ENCODE measurements around the gene ATP10A.

DNA sequence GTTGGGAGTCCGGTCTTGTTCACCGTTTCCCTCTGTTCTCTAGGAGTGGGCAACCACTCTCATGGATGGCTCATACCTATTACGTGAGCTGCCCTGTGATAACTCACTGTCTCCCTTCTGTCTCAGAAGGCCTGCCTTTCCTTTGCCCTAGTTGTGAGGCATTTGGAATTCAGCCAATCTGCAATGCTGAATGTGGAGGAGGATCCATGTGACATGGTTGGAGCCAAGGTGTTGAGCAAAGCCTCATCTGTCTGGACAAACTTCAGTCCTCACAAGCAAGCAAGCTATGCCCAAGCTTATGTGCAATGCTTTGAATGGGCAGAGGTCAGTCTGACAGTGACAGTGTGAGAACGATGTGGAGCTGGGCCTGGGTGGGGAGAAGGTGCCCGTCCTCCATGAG lies 37.8 kb upstream of the ATP10A start:
- TF ChIP-seq, protein P1, sequence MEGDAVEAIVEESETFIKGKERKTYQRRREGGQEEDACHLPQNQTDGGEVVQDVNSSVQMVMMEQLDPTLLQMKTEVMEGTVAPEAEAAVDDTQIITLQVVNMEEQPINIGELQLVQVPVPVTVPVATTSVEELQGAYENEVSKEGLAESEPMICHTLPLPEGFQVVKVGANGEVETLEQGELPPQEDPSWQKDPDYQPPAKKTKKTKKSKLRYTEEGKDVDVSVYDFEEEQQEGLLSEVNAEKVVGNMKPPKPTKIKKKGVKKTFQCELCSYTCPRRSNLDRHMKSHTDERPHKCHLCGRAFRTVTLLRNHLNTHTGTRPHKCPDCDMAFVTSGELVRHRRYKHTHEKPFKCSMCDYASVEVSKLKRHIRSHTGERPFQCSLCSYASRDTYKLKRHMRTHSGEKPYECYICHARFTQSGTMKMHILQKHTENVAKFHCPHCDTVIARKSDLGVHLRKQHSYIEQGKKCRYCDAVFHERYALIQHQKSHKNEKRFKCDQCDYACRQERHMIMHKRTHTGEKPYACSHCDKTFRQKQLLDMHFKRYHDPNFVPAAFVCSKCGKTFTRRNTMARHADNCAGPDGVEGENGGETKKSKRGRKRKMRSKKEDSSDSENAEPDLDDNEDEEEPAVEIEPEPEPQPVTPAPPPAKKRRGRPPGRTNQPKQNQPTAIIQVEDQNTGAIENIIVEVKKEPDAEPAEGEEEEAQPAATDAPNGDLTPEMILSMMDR (IDR thresholded peaks at IDR 0.05), result no peak
- no peak for TF ChIP-seq POLR2A (IDR thresholded peaks at IDR 0.05)
